Activated CD4-positive, alpha-beta memory T cell treated with anti-CD3 and anti-CD28 coated beads, Interleukin-2, amount 10 ng/mL, durations not matched to agents 7 days and 5 days (primary cell): ENCODE data around the gene RASGRF1. TPM values are rescaled to one million over a fixed set of nuclear protein-coding genes. Genes with fewer than 3 reads are reported as not detected.
A peak's percentile ranks its signal among the peaks of the same experiment; 100 is the strongest.

Source experiments
- CTCF ChIA-PET: fragments of 350-600 bp; sonication (Branson Sonifier 250); formaldehyde crosslinking; loops from one replicate; lab custom pipeline; 2021; ENCODE audit warnings: antibody characterized with exemption, inconsistent platforms; lab: Charles Lee
- POLR2A ChIA-PET: fragments of 350-600 bp; sonication (Branson Sonifier 250); formaldehyde crosslinking; loops from one replicate; lab custom pipeline; 2021; ENCODE audit warnings: antibody characterized with exemption; lab: Charles Lee
- DNase-seq: peaks from one replicate; pipeline ENCODE4 v3.0.0-alpha.2; 2020
- H3K27ac Mint-ChIP-seq: one replicate; pipeline ENCODE4 v1.8.0; 2021; ENCODE audit warnings: mild to moderate bottlenecking, mixed read lengths
- H3K27me3 Mint-ChIP-seq: one replicate; pipeline ENCODE4 v1.8.0; 2021; ENCODE audit warnings: mixed read lengths
- H3K36me3 Mint-ChIP-seq: one replicate; pipeline ENCODE4 v1.8.0; 2021; ENCODE audit warnings: low read depth, mixed read lengths
- H3K4me1 Mint-ChIP-seq: one replicate; pipeline ENCODE4 v1.8.0; 2021; ENCODE audit warnings: mixed read lengths
- H3K4me3 Mint-ChIP-seq: one replicate; pipeline ENCODE4 v1.8.0; 2021; ENCODE audit warnings: mild to moderate bottlenecking, mixed read lengths
- H3K9me3 Mint-ChIP-seq: one replicate; pipeline ENCODE4 v1.8.0; 2021; ENCODE audit warnings: mixed read lengths
- total RNA-seq, 2 experiments: library from RNA; stranded (reverse); gene quantifications; one replicate each; pipeline ENCODE4 v1.2.3, GENCODE V29; 2021

The RASGRF1 gene
- total RNA-seq, 2 experiments from 2014 or later: not detected

- H3K27ac Mint-ChIP-seq: no peak overlapping the region
Observed at GRCh38 chr15:79023918-79024317, 66.7 kb downstream of the RASGRF1 start.

DNA sequence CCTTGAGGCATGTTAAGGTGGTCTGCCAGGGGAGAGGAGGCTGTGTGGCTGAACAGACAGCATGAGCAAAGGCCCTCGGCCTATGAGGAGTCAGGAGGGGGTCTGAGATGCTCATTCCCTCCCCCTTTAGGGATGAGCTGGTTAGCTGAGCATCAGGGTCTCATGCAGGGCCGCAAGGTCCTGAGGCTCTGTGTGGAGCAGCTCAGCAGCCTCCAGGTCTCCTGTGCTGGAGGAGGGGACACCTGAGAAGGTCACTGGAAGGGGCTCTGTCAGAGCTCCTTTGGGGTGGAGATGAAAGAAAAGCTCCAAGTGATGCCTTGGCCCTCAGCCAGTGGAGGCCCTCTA lies 67.1 kb downstream of the RASGRF1 start:
- Mint-ChIP-seq H3K36me3 (no peaks in the 10 kb centered on the region), H3K27me3 (peaks cover 1% of the 10 kb centered on the region), H3K4me3 (no peak overlapping the region), H3K4me1 (peaks cover 2% of the 10 kb centered on the region), H3K9me3 (peaks cover 7% of the 10 kb centered on the region), H3K27ac (no peak overlapping the region)
- no peak for DNase-seq
- ChIA-PET POLR2A (no interaction called here), CTCF (interaction anchor here (1.5 kb wide), 1 partner anchor 161 kb away, joined by 3 read pairs; no protein-coding TSS in a partner anchor)

More at GRCh38 chr15:79023918-79024317, 66.7 kb downstream of the RASGRF1 start:
- POLR2A ChIA-PET: no interaction called here
- H3K9me3 Mint-ChIP-seq: peaks cover 7% of the 10 kb centered on the region
- no peak for DNase-seq
- H3K36me3 Mint-ChIP-seq: no peaks in the 10 kb centered on the region
- H3K27me3 Mint-ChIP-seq: peaks cover 1% of the 10 kb centered on the region
- CTCF ChIA-PET: interaction anchor here (1.5 kb wide), 1 partner anchor 161 kb away, joined by 3 read pairs; no protein-coding TSS in a partner anchor
- H3K4me3 Mint-ChIP-seq: no peak overlapping the region
- peaks cover 2% of the 10 kb centered on the region for H3K4me1 Mint-ChIP-seq

DNA sequence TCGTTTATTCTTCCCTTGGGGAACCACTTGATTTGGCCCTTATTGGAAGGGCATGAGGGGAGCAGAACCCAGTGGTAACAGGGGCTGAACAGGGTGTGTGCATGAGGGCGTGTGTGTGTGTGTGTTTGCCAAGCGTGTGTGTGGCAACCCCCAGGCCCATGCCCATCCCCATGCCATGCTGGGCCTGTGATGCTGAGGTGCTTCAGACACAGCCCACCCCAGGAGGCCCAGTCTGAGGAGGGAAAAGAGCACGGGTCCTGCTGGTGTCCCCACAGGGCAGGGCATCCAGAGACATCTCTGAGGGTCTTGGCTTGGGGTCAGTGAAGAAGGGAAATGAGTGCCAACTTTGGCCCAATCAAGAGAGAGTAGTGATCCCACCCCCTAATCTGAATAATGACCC lies 71.6 kb downstream of the RASGRF1 start:
- Mint-ChIP-seq H3K27me3 (peaks cover 3% of the 10 kb centered on the region), H3K36me3 (no peaks in the 10 kb centered on the region), H3K4me3 (no peak overlapping the region), H3K9me3 (peaks cover 2% of the 10 kb centered on the region), H3K4me1 (no peaks in the 10 kb centered on the region), H3K27ac (no peak overlapping the region)
- CTCF ChIA-PET: no interaction called here
- DNase-seq: no peak
- POLR2A ChIA-PET: no interaction called here

GRCh38 chr15:79017953-79018352 lies 72.6 kb downstream of the RASGRF1 start:
- Mint-ChIP-seq H3K27me3 (peaks cover 3% of the 10 kb centered on the region), H3K4me3 (no peak overlapping the region), H3K4me1 (no peaks in the 10 kb centered on the region), H3K27ac (no peak overlapping the region), H3K36me3 (no peaks in the 10 kb centered on the region), H3K9me3 (no peaks in the 10 kb centered on the region)
- ChIA-PET CTCF (no interaction called here), POLR2A (no interaction called here)
- no peak for DNase-seq

DNA sequence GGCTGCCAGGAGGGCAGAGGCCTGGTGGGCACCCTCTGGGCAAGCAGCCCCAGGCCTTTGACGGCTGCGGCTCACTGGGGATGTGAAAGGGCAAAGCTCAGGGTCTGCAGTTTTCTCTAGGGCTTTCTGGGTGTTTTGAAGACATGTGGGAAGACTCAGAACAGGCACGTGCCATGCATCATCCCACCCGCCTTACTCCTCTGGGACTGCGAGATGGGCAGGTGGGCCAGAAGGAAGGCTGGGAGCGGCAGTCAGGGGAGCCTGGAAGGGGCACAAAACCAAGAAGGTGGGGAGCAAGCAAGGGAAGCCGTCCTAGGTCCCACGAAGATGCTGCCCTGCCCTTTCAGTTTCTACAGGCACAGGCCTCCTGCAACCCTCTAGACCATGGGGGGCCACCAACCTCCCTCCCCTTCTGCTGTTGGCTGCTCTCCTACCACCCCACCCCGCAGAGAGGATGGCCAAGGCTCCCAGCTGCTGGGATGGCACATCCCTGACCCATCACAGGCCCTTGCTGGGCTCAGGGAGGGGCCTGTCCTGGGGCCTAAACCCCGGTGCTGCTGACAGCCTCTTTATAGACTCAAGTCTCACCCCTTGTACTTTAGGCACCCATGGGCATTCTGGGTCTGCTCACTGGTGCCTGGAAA lies 73.9 kb downstream of the RASGRF1 start:
- ChIA-PET POLR2A (no interaction called here), CTCF (no interaction called here)
- H3K4me1 Mint-ChIP-seq: no peaks in the 10 kb centered on the region
- peaks cover 3% of the 10 kb centered on the region for H3K27me3 Mint-ChIP-seq
- no peak overlapping the region for H3K4me3 Mint-ChIP-seq
- no peak overlapping the region for H3K27ac Mint-ChIP-seq
- H3K9me3 Mint-ChIP-seq: no peaks in the 10 kb centered on the region
- DNase-seq: no peak
- no peaks in the 10 kb centered on the region for H3K36me3 Mint-ChIP-seq

DNA sequence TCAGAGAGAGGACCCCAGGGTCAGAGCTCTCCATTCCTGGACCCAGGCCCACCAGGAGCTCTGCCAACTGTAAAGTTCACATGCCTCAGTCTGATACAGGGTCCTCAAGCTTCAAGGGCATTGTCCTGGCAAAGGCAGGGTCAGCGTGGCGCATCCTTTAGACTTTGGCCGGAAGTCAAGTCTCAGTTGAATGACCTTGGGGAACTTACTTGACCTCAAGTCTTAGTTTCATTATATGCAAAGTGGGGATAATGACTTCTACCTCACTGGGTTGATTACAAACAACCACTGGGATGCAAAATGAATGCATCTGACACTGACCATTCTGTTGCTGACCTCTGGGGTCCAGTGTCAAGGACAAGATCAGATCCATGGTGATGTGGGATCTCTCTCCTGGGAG lies 75.2 kb downstream of the RASGRF1 start:
- Mint-ChIP-seq H3K4me3 (no peak overlapping the region), H3K9me3 (no peaks in the 10 kb centered on the region), H3K4me1 (no peaks in the 10 kb centered on the region), H3K27ac (no peak overlapping the region), H3K36me3 (no peaks in the 10 kb centered on the region), H3K27me3 (peaks cover 3% of the 10 kb centered on the region)
- ChIA-PET CTCF (no interaction called here), POLR2A (no interaction called here)
- no peak for DNase-seq

DNA sequence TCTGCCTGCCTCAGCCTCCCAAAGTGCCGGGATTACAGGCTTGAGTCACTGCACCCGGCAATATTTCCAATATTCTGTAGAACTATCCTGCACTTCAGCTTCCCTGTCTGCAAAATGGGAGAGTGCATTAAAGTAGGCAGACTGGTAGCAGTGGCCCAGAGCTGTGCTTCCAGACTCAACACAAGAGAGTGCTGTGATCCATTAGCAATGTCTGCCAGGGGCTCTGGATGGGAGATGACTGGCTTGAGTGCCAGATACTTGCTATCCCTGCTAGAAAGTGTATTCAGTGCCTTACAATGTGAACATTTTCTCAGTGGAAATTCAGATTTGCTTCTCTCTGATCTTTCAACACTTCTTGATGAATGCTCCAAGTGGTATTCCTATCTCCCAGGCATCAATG lies 80.3 kb downstream of the RASGRF1 start:
- H3K4me3 Mint-ChIP-seq: no peak overlapping the region
- CTCF ChIA-PET: no interaction called here
- H3K27ac Mint-ChIP-seq: no peak overlapping the region
- H3K36me3 Mint-ChIP-seq: no peaks in the 10 kb centered on the region
- no peaks in the 10 kb centered on the region for H3K9me3 Mint-ChIP-seq
- POLR2A ChIA-PET: no interaction called here
- H3K27me3 Mint-ChIP-seq: peaks cover 6% of the 10 kb centered on the region
- H3K4me1 Mint-ChIP-seq: peaks cover under 1% of the 10 kb centered on the region
- no peak for DNase-seq

GRCh38 chr15:79009379-79009778 lies 81.2 kb downstream of the RASGRF1 start:
- H3K27ac Mint-ChIP-seq: no peak overlapping the region
- CTCF ChIA-PET: no interaction called here
- POLR2A ChIA-PET: no interaction called here
- peaks cover 5% of the 10 kb centered on the region for H3K27me3 Mint-ChIP-seq
- no peaks in the 10 kb centered on the region for H3K9me3 Mint-ChIP-seq
- no peak for DNase-seq
- H3K36me3 Mint-ChIP-seq: no peaks in the 10 kb centered on the region
- no peak overlapping the region for H3K4me3 Mint-ChIP-seq
- peaks cover 10% of the 10 kb centered on the region for H3K4me1 Mint-ChIP-seq

GRCh38 chr15:79008659-79009058 lies 81.9 kb downstream of the RASGRF1 start:
- Mint-ChIP-seq H3K4me1 (peaks cover 14% of the 10 kb centered on the region), H3K4me3 (no peak overlapping the region), H3K27ac (no peak overlapping the region), H3K36me3 (no peaks in the 10 kb centered on the region), H3K27me3 (peaks cover 3% of the 10 kb centered on the region), H3K9me3 (no peaks in the 10 kb centered on the region)
- DNase-seq: no peak
- POLR2A ChIA-PET: no interaction called here
- CTCF ChIA-PET: no interaction called here

- Mint-ChIP-seq H3K27ac (no peak overlapping the region), H3K4me1 (peaks cover 14% of the 10 kb centered on the region), H3K27me3 (peaks cover 3% of the 10 kb centered on the region), H3K9me3 (no peaks in the 10 kb centered on the region), H3K4me3 (no peak overlapping the region), H3K36me3 (no peaks in the 10 kb centered on the region)
- CTCF ChIA-PET: interaction anchor here (0.7 to 2.2 kb wide), 12 partner anchors 19 to 321 kb away, joined by 3 to 25 read pairs (median 4); no protein-coding TSS in a partner anchor
- peak; percentile 55 for DNase-seq
- POLR2A ChIA-PET: interaction anchor here (1.1 kb wide), 1 partner anchor 69 kb away, joined by 3 read pairs; no protein-coding TSS in a partner anchor
Observed at GRCh38 chr15:79007066-79007465, 83.5 kb downstream of the RASGRF1 start.

- H3K27me3 Mint-ChIP-seq: peaks cover 4% of the 10 kb centered on the region
- no peaks in the 10 kb centered on the region for H3K9me3 Mint-ChIP-seq
- H3K27ac Mint-ChIP-seq: no peak overlapping the region
- POLR2A ChIA-PET: no interaction called here
- no peak for DNase-seq
- H3K36me3 Mint-ChIP-seq: no peaks in the 10 kb centered on the region
- no peak overlapping the region for H3K4me3 Mint-ChIP-seq
- CTCF ChIA-PET: interaction anchor here (0.9 to 2.2 kb wide), 3 partner anchors 18 to 125 kb away, joined by 3 to 25 read pairs (median 4); no protein-coding TSS in a partner anchor
- H3K4me1 Mint-ChIP-seq: peaks cover 14% of the 10 kb centered on the region
Observed at GRCh38 chr15:79006071-79006470, 84.5 kb downstream of the RASGRF1 start.

GRCh38 chr15:79004336-79004735 lies 86.2 kb downstream of the RASGRF1 start:
- no peaks in the 10 kb centered on the region for H3K9me3 Mint-ChIP-seq
- H3K4me3 Mint-ChIP-seq: no peak overlapping the region
- CTCF ChIA-PET: interaction anchor here (0.5 to 1.5 kb wide), 3 partner anchors 18 to 94 kb away, joined by 3 to 5 read pairs (median 3); no protein-coding TSS in a partner anchor
- no peak for DNase-seq
- POLR2A ChIA-PET: no interaction called here
- H3K4me1 Mint-ChIP-seq: peaks cover 14% of the 10 kb centered on the region
- H3K36me3 Mint-ChIP-seq: no peaks in the 10 kb centered on the region
- no peak overlapping the region for H3K27ac Mint-ChIP-seq
- peaks cover 4% of the 10 kb centered on the region for H3K27me3 Mint-ChIP-seq

- Mint-ChIP-seq H3K27me3 (peaks cover 4% of the 10 kb centered on the region), H3K36me3 (no peaks in the 10 kb centered on the region), H3K4me3 (no peak overlapping the region), H3K9me3 (no peaks in the 10 kb centered on the region), H3K27ac (no peak overlapping the region), H3K4me1 (peaks cover 14% of the 10 kb centered on the region)
- POLR2A ChIA-PET: no interaction called here
- DNase-seq: no peak
- CTCF ChIA-PET: interaction anchor here (0.5 to 1.5 kb wide), 3 partner anchors 18 to 93 kb away, joined by 3 to 5 read pairs (median 3); no protein-coding TSS in a partner anchor
Observed at GRCh38 chr15:79003896-79004295, 86.7 kb downstream of the RASGRF1 start.

DNA sequence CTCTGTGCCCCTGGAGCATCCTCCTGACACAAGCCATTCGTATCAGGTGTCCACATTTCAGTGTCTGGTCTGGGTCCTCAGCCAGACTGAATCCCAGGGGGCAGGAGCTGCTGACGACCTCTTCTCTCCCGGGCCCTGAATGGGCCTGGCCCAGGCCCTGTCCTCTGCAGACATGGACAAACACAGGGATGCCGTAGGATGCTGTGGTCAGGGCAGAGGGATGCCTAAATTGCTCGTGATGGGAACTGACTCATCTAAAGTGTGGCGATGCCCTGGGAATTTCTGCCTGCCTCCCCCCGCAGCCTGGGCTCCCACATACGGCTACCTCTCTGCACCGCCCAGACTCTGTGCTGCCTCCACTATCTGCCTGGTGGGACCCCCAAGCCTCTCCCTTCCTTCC lies 87.3 kb downstream of the RASGRF1 start:
- CTCF ChIA-PET: no interaction called here

More for the DNA sequence above, 87.3 kb downstream of the RASGRF1 start:
- Mint-ChIP-seq H3K4me1 (peaks cover 14% of the 10 kb centered on the region), H3K27ac (no peak overlapping the region), H3K9me3 (no peaks in the 10 kb centered on the region), H3K27me3 (peaks cover 2% of the 10 kb centered on the region), H3K4me3 (no peak overlapping the region), H3K36me3 (no peaks in the 10 kb centered on the region)
- DNase-seq: no peak
- POLR2A ChIA-PET: no interaction called here
